Endothelial cell of umbilical vein (primary cell): Measurements from ENCODE around the gene OR2A5. TPM values are rescaled to one million over a fixed set of nuclear protein-coding genes. Genes with fewer than 3 reads are reported as not detected.

Experiments
- BruUV-seq: library from RNA; stranded (reverse); fragments of 400-500 nt; replicated peaks from 2 replicates; lab custom pipeline; 2021; lab: Mats Ljungman, UMichigan
- CTCF ChIA-PET: fragments of 300-600, 350-600 bp; sonication (Branson Sonifier 250); formaldehyde crosslinking; loops from one replicate; lab custom pipeline; 2021; ENCODE audit warnings: antibody characterized with exemption, inconsistent platforms; lab: Charles Lee
- POLR2A ChIA-PET: fragments of 300-600, 350-600 bp; sonication (Branson Sonifier 250); formaldehyde crosslinking; loops from one replicate; lab custom pipeline; 2021; ENCODE audit warnings: antibody characterized with exemption, inconsistent platforms; lab: Charles Lee
- DNase-seq: peaks from one replicate; pipeline ENCODE4 v3.0.0-alpha.2; 2011; ENCODE audit warnings: low read depth, low spot score
- FAIRE-seq: peaks from 2 replicates; lab custom pipeline; 2011; peaks lifted over from hg19 to GRCh38; lab: Jason Lieb, UNC
- H2AFZ ChIP-seq: 2 replicates; pipeline ENCODE4 v1.6.0; 2012; ENCODE audit warnings: low read depth, low read length, control low read depth, inconsistent platforms
- H3K27ac ChIP-seq: 2 replicates; pipeline ENCODE4 v1.5.1; 2011; ENCODE audit warnings: low read depth, mild to moderate bottlenecking, control low read depth, low read length, moderate library complexity; ENCODE audit not compliant: insufficient read depth
- H3K27me3 ChIP-seq, 2 experiments: 2 replicates each; pipeline versions ENCODE4 v1.6.0 to v1.6.1; 2011; ENCODE audit warnings: low read length in 2 of 2, mixed read lengths in 1 of 2; ENCODE audit not compliant: control insufficient read depth in 2 of 2, insufficient read depth in 2 of 2
- H3K36me3 ChIP-seq, 2 experiments: 2 replicates in 1 of 2; 3 replicates in 1 of 2; pipeline ENCODE4 v1.5.1; 2011; ENCODE audit warnings: low read length in 2 of 2, mild to moderate bottlenecking in 1 of 2, moderate library complexity in 1 of 2; ENCODE audit not compliant: control insufficient read depth in 2 of 2, insufficient read depth in 2 of 2; ENCODE audit errors: extremely low read depth in 1 of 2
- H3K4me1 ChIP-seq: 3 replicates; pipeline ENCODE4 v1.5.1; 2011; ENCODE audit warnings: mild to moderate bottlenecking, low read length; ENCODE audit not compliant: control insufficient read depth, insufficient read depth; ENCODE audit errors: extremely low read depth
- H3K4me2 ChIP-seq: 2 replicates; pipeline ENCODE4 v1.6.1; 2011; ENCODE audit warnings: low read length, control low read depth, mixed read lengths; ENCODE audit not compliant: insufficient read depth
- H3K4me3 ChIP-seq, 3 experiments: fragments of 200-600 bp in 1 of 3; sonication (generic), shearing (Covaris generic) in 1 of 3; replicated peaks in 1 of 3; 2 replicates each; pipeline ENCODE4 v1.5.1; 2011 to 2016; ENCODE audit warnings: control low read depth in 3 of 3, low read length in 3 of 3, mild to moderate bottlenecking in 2 of 3, inconsistent platforms in 1 of 3, low read depth in 1 of 3, moderate library complexity in 1 of 3; ENCODE audit not compliant: insufficient read depth in 1 of 3
- H3K79me2 ChIP-seq: 2 replicates; pipeline ENCODE4 v1.6.0; 2012; ENCODE audit warnings: low read length, inconsistent platforms; ENCODE audit not compliant: control insufficient read depth, insufficient read depth
- H3K9ac ChIP-seq: replicated peaks from 2 replicates; pipeline ENCODE3; 2011; ENCODE audit warnings: low read length, control low read depth; ENCODE audit not compliant: insufficient read depth; ENCODE audit errors: extremely low read depth
- H3K9me1 ChIP-seq: replicated peaks from 3 replicates; pipeline ENCODE4 v1.6.0; 2011; ENCODE audit warnings: mild to moderate bottlenecking, low read length; ENCODE audit not compliant: control insufficient read depth, insufficient read depth; ENCODE audit errors: extremely low read depth
- H3K9me3 ChIP-seq: replicated peaks from 2 replicates; pipeline ENCODE4 v1.5.1; 2012; ENCODE audit warnings: low read length, inconsistent platforms; ENCODE audit not compliant: control insufficient read depth, insufficient read depth
- H4K20me1 ChIP-seq: replicated peaks from 2 replicates; pipeline ENCODE3; 2011; ENCODE audit warnings: mild to moderate bottlenecking, low read length; ENCODE audit not compliant: control insufficient read depth, insufficient read depth; ENCODE audit errors: extremely low read depth
- CTCF ChIP-seq, 2 donors: IDR thresholded peaks; 1 replicate in 1 of 2; 2 replicates in 1 of 2; pipeline ENCODE4 v1.5.1; 2011; ENCODE audit warnings: low read length in 2 of 2, mild to moderate bottlenecking in 2 of 2, moderate library complexity in 2 of 2, control low read depth in 1 of 2, inconsistent platforms in 1 of 2, low read depth in 1 of 2; ENCODE audit not compliant: insufficient read depth in 1 of 2; ENCODE audit errors: extremely low read depth in 1 of 2
- EZH2 ChIP-seq: IDR thresholded peaks from 2 replicates; pipeline ENCODE4 v1.6.1; 2012; ENCODE audit warnings: borderline replicate concordance, low read depth, mild to moderate bottlenecking, moderate library complexity, low read length, inconsistent platforms; ENCODE audit not compliant: severe bottlenecking
- FOS ChIP-seq: IDR thresholded peaks from 2 replicates; pipeline ENCODE4 v1.6.1; 2011; ENCODE audit warnings: mild to moderate bottlenecking, low read length, moderate library complexity, borderline replicate concordance; ENCODE audit not compliant: insufficient read depth
- GATA2 ChIP-seq: IDR thresholded peaks from 2 replicates; pipeline ENCODE4 v1.7.0; 2011; ENCODE audit warnings: low read depth, mild to moderate bottlenecking, moderate library complexity, mixed read lengths, low read length; ENCODE audit not compliant: insufficient read length, insufficient read depth
- JUN ChIP-seq: IDR thresholded peaks from 2 replicates; pipeline ENCODE4 v1.6.1; 2011; ENCODE audit warnings: borderline replicate concordance, low read depth; ENCODE audit not compliant: insufficient read length, insufficient read depth
- MAX ChIP-seq: IDR thresholded peaks from 2 replicates; pipeline ENCODE4 v1.6.1; 2011; ENCODE audit not compliant: insufficient read depth, insufficient read length
- MYC ChIP-seq: IDR thresholded peaks from one replicate; pipeline ENCODE4 v1.6.1; 2011; ENCODE audit warnings: mild to moderate bottlenecking, low read depth, low read length
- POLR2A ChIP-seq: IDR thresholded peaks from 2 replicates; pipeline ENCODE4 v1.6.1; 2012; ENCODE audit warnings: low read depth, mild to moderate bottlenecking, control low read depth, low read length
- POLR2AphosphoS5 ChIP-seq: IDR thresholded peaks from 2 replicates; pipeline ENCODE4 v1.6.1; 2012; ENCODE audit warnings: low read depth, mild to moderate bottlenecking, control low read depth, low read length, moderate library complexity; ENCODE audit not compliant: insufficient read depth
- dilution Hi-C: fragments of 300-500 bp; cut with MboI; formaldehyde crosslinking; loops from one replicate; pipeline ENCODE4 v1.15.0; 2019; ENCODE audit warnings: low sequenced_read_pairs; ENCODE audit not compliant: extremely low pct_ligation_motif_present
- intact Hi-C: fragments of 100-400 bp; cut with micrococcal nuclease; formaldehyde crosslinking; loops from one replicate; pipeline ENCODE4 v1.10.0; 2022
- polyA plus RNA-seq, 4 experiments: library from polyadenylated mRNA; depleted of rRNA in 3 of 4; stranded (reverse) in 3 of 4; unstranded in 1 of 4; fragments of >200 nt; gene quantifications; 2 replicates each; pipeline versions ENCODE4 v1.2.1 to v1.2.3, GENCODE V29; 2011 to 2012; ENCODE audit warnings: missing spikeins in 1 of 4
- total RNA-seq: library from RNA; stranded (reverse); gene quantifications from 2 replicates; pipeline ENCODE4 v1.2.3, GENCODE V29; 2021

The OR2A5 gene
- total and polyA plus RNA-seq, 2 donors (not counting 3 experiments of a cell fraction or from before 2014, with no cell fraction given): not detected

GRCh38 chr7:144023171-144023827, 25.4 kb upstream of the OR2A5 start:
- BruUV-seq: no TSS peak
- no peaks in the 10 kb centered on the region for H3K79me2 ChIP-seq
- dilution Hi-C loops: no loop called here
- no peak overlapping the region for H3K4me2 ChIP-seq
- H3K9me3 ChIP-seq: no peaks in the 10 kb centered on the region
- no peak overlapping the region for H3K9ac ChIP-seq
- no peaks in the 10 kb centered on the region for H4K20me1 ChIP-seq
- DNase-seq (no peak), FAIRE-seq (no peak)
- ChIA-PET POLR2A (no interaction called here), CTCF (interaction anchor here (2.0 kb wide), 1 partner anchor 286 kb away, joined by 6 read pairs; no protein-coding TSS in a partner anchor)
- H3K9me1 ChIP-seq: no peaks in the 10 kb centered on the region
- no peaks in the 10 kb centered on the region for H3K27me3 ChIP-seq
- H3K4me3 ChIP-seq: no peak overlapping the region
- no peak overlapping the region for H2AFZ ChIP-seq
- H3K27ac ChIP-seq: no peak overlapping the region
- intact Hi-C loops: no loop called here
- H3K36me3 ChIP-seq: no peaks in the 10 kb centered on the region
- TF ChIP-seq GATA2 (no peak), CTCF (IDR thresholded peaks at IDR 0.05; ENCODE audit: extremely low read depth in 1 of 2, insufficient read depth in 1 of 2, low read depth in 1 of 2, low read length in 2 of 2) (no peak), POLR2AphosphoS5 (no peak), MYC (no peak)
- H3K4me1 ChIP-seq: no peaks in the 10 kb centered on the region

- intact Hi-C loops (no loop called here), dilution Hi-C loops (no loop called here)
- H3K4me3 ChIP-seq: no peak overlapping the region
- FAIRE-seq (no peak), DNase-seq (no peak)
- ChIA-PET POLR2A (no interaction called here), CTCF (interaction anchor here (1.3 kb wide), 2 partner anchors 123 to 287 kb away, joined by 3 to 6 read pairs; partner anchors contain the start of gene TCAF1)
- H3K4me2 ChIP-seq: no peak overlapping the region
- no peaks in the 10 kb centered on the region for H3K79me2 ChIP-seq
- H4K20me1 ChIP-seq: no peaks in the 10 kb centered on the region
- no peaks in the 10 kb centered on the region for H3K4me1 ChIP-seq
- no peaks in the 10 kb centered on the region for H3K36me3 ChIP-seq
- no peaks in the 10 kb centered on the region for H3K27me3 ChIP-seq
- no peaks in the 10 kb centered on the region for H3K9me3 ChIP-seq
- no peak overlapping the region for H3K9ac ChIP-seq
- no peak overlapping the region for H3K27ac ChIP-seq
- no peak for TF ChIP-seq FOS
- TF ChIP-seq CTCF (IDR thresholded peaks at IDR 0.05; ENCODE audit: extremely low read depth in 1 of 2, insufficient read depth in 1 of 2, low read depth in 1 of 2, low read length in 2 of 2): no peak
- no peak for TF ChIP-seq GATA2
- no peak for TF ChIP-seq JUN
- no peak for TF ChIP-seq MYC
- TF ChIP-seq EZH2: no peak
- TF ChIP-seq POLR2AphosphoS5: no peak
- TF ChIP-seq MAX: no peak
- TF ChIP-seq POLR2A: no peak
- BruUV-seq: no TSS peak
- H2AFZ ChIP-seq: no peak overlapping the region
- H3K9me1 ChIP-seq: no peaks in the 10 kb centered on the region
Measured at GRCh38 chr7:144024213-144024612, 24.5 kb upstream of the OR2A5 start.
